Tibial artery (tissue), 4 donors: ENCODE results near the gene PPARA.

ENCODE experiments used
- DNase-seq, 2 donors: peaks; one replicate each; pipeline ENCODE4 v3.0.0-alpha.2; 2019
- H3K27ac ChIP-seq, 2 donors: fragments of 200-600 bp; sonication (generic) in 1 of 2; 1 replicate in 1 of 2; 2 replicates in 1 of 2; pipeline ENCODE4 v1.5.1; 2018 to 2019; ENCODE audit warnings: mild to moderate bottlenecking in 1 of 2
- H3K27me3 ChIP-seq, 2 donors: fragments of 200-600 bp; sonication (generic) in 1 of 2; one replicate each; pipeline versions ENCODE4 v1.5.1 to v1.6.0; 2016 to 2019
- H3K36me3 ChIP-seq, 3 donors: fragments of 200-600 bp; sonication (generic) in 2 of 3; one replicate each; pipeline ENCODE4 v1.5.1; 2016 to 2019; ENCODE audit warnings: mild to moderate bottlenecking in 2 of 3
- H3K4me1 ChIP-seq, 4 donors: fragments of 200-600 bp; sonication (generic) in 2 of 4; 1 replicate in 3 of 4; 2 replicates in 1 of 4; pipeline ENCODE4 v1.5.1; 2016 to 2019
- H3K4me3 ChIP-seq, 2 donors: fragments of 200-600 bp; sonication (generic) in 1 of 2; 1 replicate in 1 of 2; 2 replicates in 1 of 2; pipeline ENCODE4 v1.5.1; 2018 to 2019; ENCODE audit warnings: mild to moderate bottlenecking in 2 of 2
- H3K9me3 ChIP-seq, 3 donors: fragments of 200-600 bp; sonication (generic) in 1 of 3; one replicate each; pipeline ENCODE4 v1.5.1; 2016 to 2019
- intact Hi-C: fragments of 100-400 bp; cut with DNase I; formaldehyde crosslinking; loops from one replicate; pipeline ENCODE4 v1.15.0; 2023; ENCODE audit warnings: low total_unique reads
- TF ChIP-seq, protein P1 (sequence below), 2 experiments: fragments of 200-600 bp in 1 of 2; fragments of 450-650 bp in 1 of 2; IDR thresholded peaks; one replicate each; pipeline ENCODE4 v1.5.1; 2017 to 2019; ENCODE audit warnings: antibody characterized with exemption in 2 of 2, mild to moderate bottlenecking in 1 of 2, moderate library complexity in 1 of 2

The PPARA gene

DNA sequence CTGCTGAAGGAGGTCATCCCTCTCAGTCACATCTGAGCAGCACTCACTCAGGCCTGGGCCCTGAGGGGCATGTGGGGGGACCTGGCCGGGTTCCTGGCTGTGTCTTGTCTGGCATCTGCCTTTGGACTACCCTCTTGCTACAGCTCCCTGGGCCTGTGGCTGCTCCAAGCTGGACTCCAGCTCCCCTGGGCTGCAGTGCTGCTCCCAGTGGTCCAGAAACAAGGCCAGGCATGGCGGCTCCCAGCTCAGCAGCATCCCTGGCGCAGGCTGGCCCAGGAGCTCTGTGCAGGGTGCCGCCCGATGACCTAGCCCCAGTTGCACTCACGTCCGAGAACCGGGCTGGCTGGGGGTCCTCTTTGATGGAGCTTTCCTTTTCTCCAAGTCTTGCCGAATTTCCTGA, 94.4 kb downstream of the PPARA start:
- Histone ChIP-seq H3K4me1 (peaks cover 0 to 10% (median 8%) of the 10 kb centered on the region in 4 donors), H3K27ac (no peak overlapping the region), H3K4me3 (no peak overlapping the region), H3K36me3 (peaks cover 0 to 47% (median 14%) of the 10 kb centered on the region in 3 donors), H3K9me3 (no peaks in the 10 kb centered on the region), H3K27me3 (no peaks in the 10 kb centered on the region)
- intact Hi-C loops, result loop anchor here (5.0 kb wide), 1 partner anchor 92 kb away; the partner anchor contains the start of gene PPARA
- DNase-seq, result peak in 1 of 2 donors; percentile 59
- TF ChIP-seq, protein P1, sequence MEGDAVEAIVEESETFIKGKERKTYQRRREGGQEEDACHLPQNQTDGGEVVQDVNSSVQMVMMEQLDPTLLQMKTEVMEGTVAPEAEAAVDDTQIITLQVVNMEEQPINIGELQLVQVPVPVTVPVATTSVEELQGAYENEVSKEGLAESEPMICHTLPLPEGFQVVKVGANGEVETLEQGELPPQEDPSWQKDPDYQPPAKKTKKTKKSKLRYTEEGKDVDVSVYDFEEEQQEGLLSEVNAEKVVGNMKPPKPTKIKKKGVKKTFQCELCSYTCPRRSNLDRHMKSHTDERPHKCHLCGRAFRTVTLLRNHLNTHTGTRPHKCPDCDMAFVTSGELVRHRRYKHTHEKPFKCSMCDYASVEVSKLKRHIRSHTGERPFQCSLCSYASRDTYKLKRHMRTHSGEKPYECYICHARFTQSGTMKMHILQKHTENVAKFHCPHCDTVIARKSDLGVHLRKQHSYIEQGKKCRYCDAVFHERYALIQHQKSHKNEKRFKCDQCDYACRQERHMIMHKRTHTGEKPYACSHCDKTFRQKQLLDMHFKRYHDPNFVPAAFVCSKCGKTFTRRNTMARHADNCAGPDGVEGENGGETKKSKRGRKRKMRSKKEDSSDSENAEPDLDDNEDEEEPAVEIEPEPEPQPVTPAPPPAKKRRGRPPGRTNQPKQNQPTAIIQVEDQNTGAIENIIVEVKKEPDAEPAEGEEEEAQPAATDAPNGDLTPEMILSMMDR (IDR thresholded peaks at IDR 0.05), result no peak

DNA sequence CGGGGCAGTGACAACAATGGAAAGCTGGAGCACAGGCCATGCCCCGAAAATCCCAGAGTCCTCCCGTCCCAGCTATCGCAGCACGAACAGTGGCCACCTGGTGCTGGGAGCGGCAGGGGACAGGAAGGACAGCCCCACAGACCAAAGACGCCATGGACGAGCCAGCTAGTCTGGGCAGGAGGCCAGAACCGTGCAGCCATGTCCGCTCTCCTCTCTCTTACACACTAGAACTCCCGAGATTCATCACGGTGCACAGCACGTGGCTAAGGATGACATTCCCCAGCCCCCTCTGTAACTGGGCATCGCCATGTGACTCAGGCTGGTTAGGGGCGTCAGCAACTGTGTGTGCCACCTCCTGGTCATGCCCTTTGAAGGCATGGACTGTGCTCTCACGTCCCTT, 95.2 kb downstream of the PPARA start:
- Histone ChIP-seq H3K36me3 (peaks cover 0 to 40% (median 14%) of the 10 kb centered on the region in 3 donors), H3K27ac (no peak overlapping the region), H3K4me1 (peaks cover 0 to 12% (median 8%) of the 10 kb centered on the region in 4 donors), H3K4me3 (no peak overlapping the region), H3K9me3 (no peaks in the 10 kb centered on the region), H3K27me3 (no peaks in the 10 kb centered on the region)
- TF ChIP-seq, protein P1 (IDR thresholded peaks at IDR 0.05), result no peak
- peak in 1 of 2 donors; percentile 62 for DNase-seq
- intact Hi-C loops, result loop anchor here (5.0 kb wide), 1 partner anchor 93 kb away; the partner anchor contains the start of gene PPARA

DNA sequence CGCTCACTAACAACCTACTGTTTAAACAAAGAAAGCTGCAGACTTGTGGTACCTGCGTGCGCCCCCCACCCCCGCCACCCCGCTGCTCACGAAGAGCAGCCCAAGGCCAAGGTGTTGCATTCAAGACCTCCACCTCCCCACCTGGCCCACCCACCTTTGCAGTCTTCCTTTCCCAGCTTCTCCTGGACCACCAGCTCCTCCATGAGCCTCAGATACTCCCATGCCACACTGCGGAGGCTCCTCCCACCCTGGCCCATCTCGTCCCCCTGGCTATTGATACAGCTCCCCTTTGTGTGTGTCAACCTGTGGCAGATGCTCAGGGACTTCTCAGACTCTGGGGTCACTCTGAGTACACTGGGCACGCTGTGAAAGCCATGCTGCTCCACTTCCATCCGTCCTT, 95.9 kb downstream of the PPARA start:
- Histone ChIP-seq H3K4me1 (peaks cover 0 to 19% (median 14%) of the 10 kb centered on the region in 4 donors), H3K36me3 (peaks cover 0 to 37% (median 14%) of the 10 kb centered on the region in 3 donors), H3K27me3 (no peaks in the 10 kb centered on the region), H3K27ac (no peak overlapping the region), H3K4me3 (no peak overlapping the region), H3K9me3 (no peaks in the 10 kb centered on the region)
- TF ChIP-seq, protein P1 (IDR thresholded peaks at IDR 0.05), result no peak
- intact Hi-C loops, result loop anchor here (5.0 kb wide), 1 partner anchor 94 kb away; the partner anchor contains the start of gene PPARA
- DNase-seq, result peak in 1 of 2 donors; percentile 48

DNA sequence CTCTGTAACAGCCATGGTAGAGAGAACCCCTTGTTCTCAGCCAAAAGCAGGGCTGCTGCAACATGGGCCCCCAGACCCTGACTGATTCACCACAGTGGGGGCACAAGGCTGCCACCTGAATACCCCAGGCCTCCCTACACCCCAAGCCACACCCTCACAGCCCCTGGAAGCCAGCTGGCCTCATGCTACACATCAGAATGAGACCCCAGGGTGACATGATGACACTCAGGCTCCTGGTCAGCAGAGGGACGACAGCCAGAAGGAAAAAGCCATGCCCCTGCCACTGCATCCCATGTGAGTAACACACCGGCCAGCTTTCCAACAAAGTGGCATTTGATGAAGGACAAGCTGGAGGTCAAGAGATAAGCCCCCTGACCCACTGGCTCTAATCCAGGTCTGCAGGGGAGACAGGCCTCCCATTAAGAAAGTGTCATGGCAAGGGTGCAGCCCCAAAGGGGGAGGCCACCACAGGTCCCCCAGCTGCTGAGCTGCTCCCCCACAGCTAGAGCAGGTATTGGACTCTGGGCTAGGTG, 97.2 kb downstream of the PPARA start:
- H3K27me3 ChIP-seq, result no peaks in the 10 kb centered on the region
- no peaks in the 10 kb centered on the region for H3K9me3 ChIP-seq
- peak in 1 of 2 donors; percentile 55 for DNase-seq
- H3K4me1 ChIP-seq, result peaks cover 0 to 23% (median 15%) of the 10 kb centered on the region in 4 donors
- H3K4me3 ChIP-seq, result no peak overlapping the region
- TF ChIP-seq, protein P1 (IDR thresholded peaks at IDR 0.05), result no peak
- H3K36me3 ChIP-seq, result peaks cover 0 to 37% (median 14%) of the 10 kb centered on the region in 3 donors
- intact Hi-C loops, result loop anchor here (5.0 kb wide), 1 partner anchor 95 kb away; the partner anchor contains the start of gene PPARA
- H3K27ac ChIP-seq, result no peak overlapping the region

DNA sequence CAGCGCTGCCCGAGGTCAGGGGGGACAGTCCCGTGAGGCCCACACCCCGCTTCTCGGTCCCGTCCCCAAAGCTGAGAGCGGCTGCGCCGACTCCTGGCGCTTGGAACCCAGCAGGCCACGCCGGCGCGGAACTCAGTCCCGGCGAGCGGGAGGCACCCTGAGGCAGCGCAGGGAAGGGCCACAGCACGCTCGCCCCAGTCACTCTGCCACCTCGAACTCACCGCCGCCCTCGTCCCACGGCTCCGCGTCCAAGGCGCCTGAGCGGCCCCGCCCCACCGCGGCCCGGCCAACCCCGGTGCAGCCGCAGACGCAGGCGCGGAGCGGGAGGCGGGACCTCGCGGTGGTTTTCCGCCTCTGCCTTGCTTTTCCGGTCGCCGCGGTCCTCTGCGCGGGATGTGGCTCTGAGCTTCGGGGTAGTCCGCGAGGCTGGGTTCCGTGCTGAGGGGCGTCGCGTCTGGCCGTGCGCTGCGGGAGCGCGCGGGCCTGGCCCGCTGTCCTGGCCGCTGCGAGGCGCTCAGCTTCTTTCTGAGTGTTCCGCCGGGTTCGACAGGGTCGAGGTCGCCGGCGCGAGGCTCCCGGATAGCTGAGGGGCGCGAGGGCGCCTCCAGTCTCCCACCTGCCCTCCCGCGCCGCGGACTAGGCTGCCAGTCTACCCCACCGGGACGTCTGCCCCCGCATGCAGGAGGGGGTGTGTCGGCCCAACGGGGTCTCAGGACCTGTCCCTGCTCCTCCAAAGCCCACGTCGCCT, 99.9 kb downstream of the PPARA start, which contains the start of gene CDPF1:
TSS of gene CDPF1 (minus strand) at position 259 of the 748 bp plus-strand sequence. CDS start 2,009 bp downstream, outside the sequence.
- Histone ChIP-seq H3K9me3 (no peaks in the 10 kb centered on the region), H3K27me3 (no peaks in the 10 kb centered on the region), H3K36me3 (peaks cover 0 to 11% (median 0%) of the 10 kb centered on the region in 3 donors), H3K4me3 (peak within 1 kb of the TSS; percentile 70), H3K4me1 (peaks cover 0 to 23% (median 15%) of the 10 kb centered on the region in 4 donors), H3K27ac (peak within 1 kb of the TSS; percentile 84 to 85)
- peak; percentile 87 to 94 for DNase-seq
- intact Hi-C loops, result loop anchor here (10.0 kb wide), 1 partner anchor 125 kb away; no protein-coding TSS in a partner anchor
- TF ChIP-seq, protein P1 (IDR thresholded peaks at IDR 0.05), result no peak
